GM12892 (cell line): ENCODE data around the gene CAPZB.

ENCODE experiments used
- POLR2A ChIP-seq: IDR thresholded peaks from 2 replicates; pipeline ENCODE4 v1.6.1; 2011; ENCODE audit warnings: low read depth, low read length, control low read depth
- POLR2AphosphoS5 ChIP-seq: IDR thresholded peaks from 2 replicates; pipeline ENCODE4 v1.6.1; 2011; ENCODE audit warnings: low read depth, low read length, control low read depth
- TAF1 ChIP-seq: IDR thresholded peaks from 2 replicates; pipeline ENCODE4 v1.6.1; 2011; ENCODE audit warnings: low read depth, mild to moderate bottlenecking, control low read depth, low read length, borderline replicate concordance

- TF ChIP-seq POLR2A (no peak), POLR2AphosphoS5 (no peak), TAF1 (no peak)
Observed at GRCh38 chr1:19476450-19477190, 8.7 kb downstream of the CAPZB start.
